ENCODE measurements around the gene SMYD3. TPM values are rescaled to one million over a fixed set of nuclear protein-coding genes. Genes with fewer than 3 reads are reported as not detected.

Gene SMYD3
- total RNA-seq, 1 donor from 2014 or later = 23.8 TPM

DNA sequence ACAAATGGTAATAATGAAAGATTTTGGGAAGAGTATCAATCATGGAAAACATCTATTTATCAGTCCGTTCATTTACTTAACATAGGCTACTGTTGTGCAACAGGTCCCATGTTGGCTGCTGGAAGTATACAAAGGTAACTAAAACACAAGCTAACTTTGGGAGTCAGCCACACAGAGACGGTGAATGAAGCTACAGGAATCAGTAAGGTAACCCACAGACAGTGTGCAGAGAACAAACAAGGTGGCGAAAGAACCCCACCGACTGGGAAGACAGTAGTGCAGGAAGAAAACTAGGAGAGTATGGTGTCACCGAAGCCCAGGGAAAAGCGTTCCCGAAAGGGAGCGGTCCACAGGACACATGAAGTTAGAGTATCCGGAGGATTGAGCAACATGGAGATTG lies 342.3 kb downstream of the SMYD3 start:
- H3K4me3 ChIP-seq (ENCODE audit: low read depth, low read length) = no peak overlapping the region
- TF ChIP-seq, protein P1, sequence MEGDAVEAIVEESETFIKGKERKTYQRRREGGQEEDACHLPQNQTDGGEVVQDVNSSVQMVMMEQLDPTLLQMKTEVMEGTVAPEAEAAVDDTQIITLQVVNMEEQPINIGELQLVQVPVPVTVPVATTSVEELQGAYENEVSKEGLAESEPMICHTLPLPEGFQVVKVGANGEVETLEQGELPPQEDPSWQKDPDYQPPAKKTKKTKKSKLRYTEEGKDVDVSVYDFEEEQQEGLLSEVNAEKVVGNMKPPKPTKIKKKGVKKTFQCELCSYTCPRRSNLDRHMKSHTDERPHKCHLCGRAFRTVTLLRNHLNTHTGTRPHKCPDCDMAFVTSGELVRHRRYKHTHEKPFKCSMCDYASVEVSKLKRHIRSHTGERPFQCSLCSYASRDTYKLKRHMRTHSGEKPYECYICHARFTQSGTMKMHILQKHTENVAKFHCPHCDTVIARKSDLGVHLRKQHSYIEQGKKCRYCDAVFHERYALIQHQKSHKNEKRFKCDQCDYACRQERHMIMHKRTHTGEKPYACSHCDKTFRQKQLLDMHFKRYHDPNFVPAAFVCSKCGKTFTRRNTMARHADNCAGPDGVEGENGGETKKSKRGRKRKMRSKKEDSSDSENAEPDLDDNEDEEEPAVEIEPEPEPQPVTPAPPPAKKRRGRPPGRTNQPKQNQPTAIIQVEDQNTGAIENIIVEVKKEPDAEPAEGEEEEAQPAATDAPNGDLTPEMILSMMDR (conservative IDR thresholded peaks at IDR 0.05; ENCODE audit: low read depth, low read length) = no peak
- no peak for DNase-seq (ENCODE audit: low read depth)

DNA sequence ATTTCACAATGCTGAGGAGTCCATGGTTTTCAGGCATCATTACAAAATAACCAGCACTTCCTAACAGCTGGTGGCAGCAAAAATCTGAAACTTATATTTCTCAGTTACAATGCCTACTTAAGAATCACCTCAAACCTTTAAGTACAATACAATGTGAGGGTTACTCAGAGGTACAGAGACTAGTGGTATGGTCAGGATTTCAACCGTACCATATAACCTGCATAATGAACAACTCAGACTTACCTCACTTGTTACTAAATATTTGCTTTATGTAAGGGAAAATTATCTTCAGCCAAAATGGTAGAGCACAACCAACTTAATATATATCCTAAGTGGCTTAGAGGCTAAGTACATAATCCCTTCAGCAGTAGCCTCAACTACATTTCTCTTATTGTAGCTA lies 344.5 kb downstream of the SMYD3 start:
- TF ChIP-seq, protein P1 (conservative IDR thresholded peaks at IDR 0.05; ENCODE audit: low read depth, low read length) = no peak
- no peak overlapping the region for H3K4me3 ChIP-seq (ENCODE audit: low read depth, low read length)
- DNase-seq (ENCODE audit: low read depth) = no peak

DNA sequence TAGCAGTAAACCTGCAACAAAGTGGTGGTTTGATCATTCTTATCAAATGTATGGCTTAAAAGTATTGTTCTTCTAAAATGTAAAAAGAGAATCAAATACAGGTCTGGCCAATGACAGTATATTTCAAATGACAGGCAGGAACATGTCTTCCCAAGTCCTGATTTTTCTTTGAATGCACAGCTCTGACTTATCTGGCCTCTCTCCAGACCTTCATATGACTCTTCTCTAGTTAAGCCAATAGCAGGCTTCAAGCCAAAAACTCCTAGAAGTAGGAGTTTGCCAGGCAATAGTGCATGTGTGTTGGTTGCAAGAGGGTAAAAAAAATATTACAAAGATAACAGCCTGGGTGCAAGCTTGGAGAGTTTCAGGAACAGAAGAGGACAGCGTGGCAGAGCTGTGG lies 345.5 kb downstream of the SMYD3 start:
- no peak for DNase-seq (ENCODE audit: low read depth)
- H3K4me3 ChIP-seq (ENCODE audit: low read depth, low read length) = no peak overlapping the region
- TF ChIP-seq, protein P1 (conservative IDR thresholded peaks at IDR 0.05; ENCODE audit: low read depth, low read length) = no peak

DNA sequence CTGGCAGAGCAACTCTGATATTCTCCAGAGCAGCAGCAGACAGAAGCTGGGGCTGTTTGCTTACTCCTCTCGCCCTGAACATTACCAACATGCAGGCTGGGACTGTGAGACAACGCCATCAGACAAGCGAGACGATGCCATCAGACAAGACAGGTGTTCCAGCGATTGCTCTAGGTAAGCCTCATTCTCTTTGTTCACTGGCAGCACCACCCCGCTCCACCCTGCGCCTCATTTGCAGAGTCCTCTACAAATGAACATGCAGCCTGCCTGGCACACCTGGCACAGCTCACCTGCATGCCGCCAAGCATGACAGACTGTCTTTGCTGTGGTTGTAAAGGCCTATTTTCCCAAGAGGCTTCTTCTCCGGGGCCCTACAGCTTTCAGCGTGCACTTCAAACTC lies 346.2 kb downstream of the SMYD3 start:
- TF ChIP-seq, protein P1 (conservative IDR thresholded peaks at IDR 0.05; ENCODE audit: low read depth, low read length) = no peak
- no peak for DNase-seq (ENCODE audit: low read depth)
- no peak overlapping the region for H3K4me3 ChIP-seq (ENCODE audit: low read depth, low read length)

DNA sequence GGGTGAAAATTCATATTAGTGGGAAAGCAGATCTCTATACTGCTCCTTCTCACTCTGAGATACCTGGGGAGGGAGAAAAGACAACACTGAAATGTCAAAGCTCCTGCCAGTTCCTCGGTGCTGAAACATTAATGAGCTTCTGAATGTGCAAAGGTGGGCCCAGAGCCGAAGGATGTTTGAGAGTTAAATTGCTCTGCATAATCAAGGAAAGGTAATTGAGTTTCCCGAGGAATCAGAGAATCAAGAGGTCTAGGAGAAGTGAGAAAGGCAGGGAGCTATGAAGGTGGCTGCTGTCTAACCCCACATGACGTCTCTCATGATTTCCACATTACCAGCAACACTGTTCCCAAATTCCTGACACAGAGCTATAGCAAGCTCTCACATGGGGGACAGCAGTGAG lies 346.7 kb downstream of the SMYD3 start:
- DNase-seq (ENCODE audit: low read depth) = no peak
- no peak overlapping the region for H3K4me3 ChIP-seq (ENCODE audit: low read depth, low read length)
- TF ChIP-seq, protein P1 (conservative IDR thresholded peaks at IDR 0.05; ENCODE audit: low read depth, low read length) = no peak

DNA sequence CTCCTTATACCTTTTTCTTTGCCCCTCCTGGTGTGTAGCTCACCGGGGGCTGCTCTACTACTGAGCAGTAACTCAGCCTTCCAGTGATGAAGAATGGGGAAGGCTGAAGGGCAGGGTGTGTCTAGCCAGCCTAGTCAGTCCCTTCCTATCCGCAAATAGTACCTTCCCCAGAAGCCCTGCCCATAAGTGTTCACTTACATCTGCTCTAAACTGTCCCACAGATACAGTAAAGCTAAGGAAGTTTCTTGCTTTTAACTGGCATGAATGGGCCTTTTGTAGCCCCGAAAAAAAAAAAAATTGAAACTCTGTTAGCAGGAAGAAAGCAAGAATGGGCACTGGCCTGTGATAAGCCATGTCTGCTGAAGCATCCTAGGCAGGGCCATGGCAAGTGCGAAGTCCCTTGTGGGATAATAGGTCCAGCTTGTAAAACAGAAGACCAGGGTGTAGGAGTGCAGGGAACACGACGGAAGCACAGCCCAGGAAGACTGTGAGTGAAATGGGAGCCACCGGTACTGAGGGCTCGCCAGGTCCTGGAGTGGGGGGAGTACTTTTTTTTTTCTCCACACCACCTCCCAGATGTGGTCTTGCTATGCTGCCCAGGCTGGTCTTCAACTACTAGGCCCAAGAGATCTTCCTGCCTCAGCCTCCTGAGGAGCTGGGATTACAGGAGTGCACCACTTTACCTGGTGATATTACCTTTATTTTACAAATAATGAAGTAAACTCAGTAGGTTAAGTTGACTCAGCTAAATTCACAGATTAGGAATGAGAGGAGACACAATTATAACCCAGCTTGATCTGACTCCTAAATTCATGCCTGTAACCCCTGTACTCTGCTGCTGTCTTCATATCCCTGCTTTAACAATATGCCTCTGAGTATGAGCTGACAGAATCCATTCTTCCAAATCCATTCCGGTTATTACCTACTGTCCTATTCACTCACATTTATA lies 347.5 kb downstream of the SMYD3 start:
- no peak overlapping the region for H3K4me3 ChIP-seq (ENCODE audit: low read depth, low read length)
- no peak for DNase-seq (ENCODE audit: low read depth)
- TF ChIP-seq, protein P1 (conservative IDR thresholded peaks at IDR 0.05; ENCODE audit: low read depth, low read length) = no peak

DNA sequence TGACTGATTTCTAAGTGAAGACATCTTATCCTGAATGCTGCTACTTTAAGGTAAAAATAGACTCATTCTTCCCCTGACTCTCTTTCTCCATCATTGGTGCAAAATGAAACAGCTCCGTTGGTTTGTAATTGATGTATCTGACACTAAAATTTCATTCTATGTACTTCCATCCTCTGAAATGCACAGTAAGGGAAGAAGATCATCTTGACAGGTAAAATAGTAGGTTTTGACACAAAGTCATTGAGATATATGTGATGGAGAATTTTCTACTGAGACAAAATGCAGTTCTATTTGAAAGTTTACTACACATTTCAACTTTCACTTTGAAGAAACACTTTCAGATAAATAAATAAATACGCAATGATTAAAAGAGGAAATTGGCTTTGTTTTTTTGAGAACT lies 348.9 kb downstream of the SMYD3 start:
- H3K4me3 ChIP-seq (ENCODE audit: low read depth, low read length) = no peak overlapping the region
- TF ChIP-seq, protein P1 (conservative IDR thresholded peaks at IDR 0.05; ENCODE audit: low read depth, low read length) = no peak
- no peak for DNase-seq (ENCODE audit: low read depth)
